NOMO-1 (cell line): ENCODE data around the gene FERD3L.

ENCODE experiments used
- DNase-seq, 2 experiments: peaks; one replicate each; lab custom pipeline; 2025; ENCODE audit not compliant: unreplicated experiment in 2 of 2; lab: John Stamatoyannopoulos, UW

FERD3L gene

GRCh38 chr7:19101472-19101871 lies 43.7 kb downstream of the FERD3L start:
- DNase-seq, result no peak

DNA sequence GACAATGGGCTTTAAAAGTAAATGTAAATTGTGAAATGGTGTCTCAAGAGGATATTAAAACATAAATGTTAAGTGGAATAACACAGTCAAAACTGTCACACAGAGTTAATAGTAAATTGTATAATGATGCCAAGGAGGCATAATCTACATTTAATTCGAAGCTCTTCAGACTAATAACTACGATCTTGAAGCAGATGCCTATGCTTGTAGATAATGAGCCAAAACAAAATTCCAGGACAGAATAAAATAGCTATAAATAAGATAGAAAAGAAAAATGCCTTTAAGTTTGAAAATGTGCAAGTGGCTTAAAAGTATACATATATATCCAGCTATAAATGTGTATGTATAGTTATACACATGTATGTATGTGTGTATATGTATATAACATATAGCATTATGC lies 45.3 kb downstream of the FERD3L start:
- DNase-seq, result no peak

DNA sequence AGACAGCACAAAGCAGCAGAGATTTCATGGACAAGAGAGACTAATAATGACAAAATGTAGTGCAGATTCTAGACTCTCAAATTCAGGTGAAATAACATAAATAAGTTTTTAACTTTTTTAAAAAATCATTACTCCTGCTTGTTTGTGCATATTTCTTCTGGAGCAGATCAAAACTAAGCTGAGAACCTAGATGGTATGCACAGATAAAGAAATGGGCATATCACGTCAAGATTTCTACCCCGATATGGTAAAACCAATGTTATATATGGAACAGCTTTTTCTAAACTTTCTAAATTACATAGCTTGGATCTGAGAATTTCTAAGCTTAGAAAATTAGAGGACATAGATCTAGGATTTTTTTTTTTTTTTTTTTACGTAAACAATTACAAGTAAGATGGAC lies 46.0 kb downstream of the FERD3L start:
- no peak for DNase-seq

DNA sequence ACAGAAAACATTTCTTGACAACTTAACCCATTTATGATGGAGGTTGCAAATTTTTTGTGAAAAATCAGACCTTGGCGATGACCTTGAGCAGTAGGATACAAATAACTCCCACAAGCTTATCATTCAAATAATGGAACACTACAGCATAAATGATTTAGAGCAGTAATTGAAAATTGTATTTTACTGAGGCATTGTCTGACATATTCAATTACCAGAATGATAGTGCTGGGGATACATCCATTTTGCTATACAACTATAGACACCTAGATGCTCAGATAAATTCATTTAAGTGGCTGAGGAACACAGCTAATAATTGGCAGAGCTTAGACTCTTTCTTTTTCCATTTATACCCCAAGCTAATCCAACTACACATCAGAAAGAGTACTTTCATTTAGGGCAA lies 46.7 kb downstream of the FERD3L start:
- no peak for DNase-seq

DNA sequence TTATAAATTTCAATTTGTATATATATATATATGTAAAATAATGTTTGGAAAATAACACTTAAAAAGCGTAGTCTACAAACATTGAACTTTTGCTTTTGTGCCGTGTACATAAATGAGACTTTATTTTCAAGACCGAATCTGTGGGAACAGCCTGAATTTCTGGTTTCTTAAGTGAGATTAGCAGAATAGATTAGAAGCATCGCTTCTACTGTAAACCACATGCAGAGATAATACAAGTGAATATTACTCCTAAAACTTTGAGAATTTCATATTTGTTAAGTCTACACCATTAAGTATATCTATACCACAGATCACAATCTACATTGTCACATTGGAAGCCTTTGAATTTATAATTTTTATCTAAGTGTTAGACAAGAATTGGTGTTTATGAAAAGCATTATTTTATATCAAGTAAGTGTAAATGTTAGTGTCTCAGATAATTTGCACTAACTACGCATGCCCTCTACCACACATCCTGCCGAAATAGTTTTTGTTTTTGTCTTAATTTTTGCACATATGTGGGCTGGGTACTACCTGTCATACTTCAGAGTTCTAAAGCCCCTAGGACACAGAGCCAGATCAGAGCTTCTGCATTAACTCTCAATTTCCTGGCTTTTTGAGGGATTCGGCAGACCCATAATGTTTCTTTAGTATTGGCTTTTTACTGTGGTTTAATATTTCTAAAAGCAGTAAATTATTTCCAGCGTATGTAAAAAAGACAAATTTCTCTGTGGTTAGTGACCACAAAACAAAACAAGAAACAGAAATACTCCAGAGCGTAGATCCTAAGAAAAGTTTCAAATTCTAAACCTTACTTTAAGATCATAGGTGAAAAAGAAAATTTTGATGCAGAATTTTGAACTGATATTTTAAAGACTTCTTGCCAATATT lies 47.8 kb downstream of the FERD3L start:
- no peak for DNase-seq

- DNase-seq, result no peak
Measured at GRCh38 chr7:19095353-19095860, 49.8 kb downstream of the FERD3L start.
